ENCODE results near the gene ZNF319. TPM values are rescaled to one million over a fixed set of nuclear protein-coding genes. Genes with fewer than 3 reads are reported as not detected.

ZNF319 gene
- total RNA-seq, 1 donor from 2014 or later = 14.2 TPM

DNA sequence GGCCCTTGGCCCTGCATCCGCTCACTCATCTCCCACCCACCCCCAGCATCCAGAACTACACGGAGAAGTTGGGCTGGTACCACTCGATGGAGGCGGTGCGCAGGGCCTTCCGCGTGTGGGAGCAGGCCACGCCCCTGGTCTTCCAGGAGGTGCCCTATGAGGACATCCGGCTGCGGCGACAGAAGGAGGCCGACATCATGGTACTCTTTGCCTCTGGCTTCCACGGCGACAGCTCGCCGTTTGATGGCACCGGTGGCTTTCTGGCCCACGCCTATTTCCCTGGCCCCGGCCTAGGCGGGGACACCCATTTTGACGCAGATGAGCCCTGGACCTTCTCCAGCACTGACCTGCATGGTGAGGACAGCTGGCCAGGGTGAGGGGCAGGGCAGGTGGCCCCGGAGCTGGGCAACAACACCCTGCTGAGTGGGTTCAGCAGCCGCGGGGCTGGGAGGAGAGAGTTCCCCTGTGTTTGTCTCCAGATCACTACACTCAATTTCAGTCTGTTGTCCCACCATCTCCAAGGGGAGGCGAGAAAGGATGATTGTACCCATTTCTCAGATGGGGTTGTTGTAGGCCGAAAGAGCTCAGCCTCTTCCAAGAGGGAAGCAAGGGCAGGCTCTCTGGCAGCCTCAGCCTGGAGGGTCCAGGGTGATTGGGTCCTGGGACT, 39.5 kb upstream of the ZNF319 start:
- no peak for DNase-seq (ENCODE audit: extremely low spot score, unreplicated experiment)
- Mint-ChIP-seq H3K27me3 (no peaks in the 10 kb centered on the region), H3K4me1 (ENCODE audit: unreplicated experiment) (no peaks in the 10 kb centered on the region), H3K27ac (no peak overlapping the region), H3K9me3 (no peaks in the 10 kb centered on the region), H3K4me3 (no peak overlapping the region), H3K36me3 (peaks cover 3% of the 10 kb centered on the region)
- TF ChIP-seq, protein P1, sequence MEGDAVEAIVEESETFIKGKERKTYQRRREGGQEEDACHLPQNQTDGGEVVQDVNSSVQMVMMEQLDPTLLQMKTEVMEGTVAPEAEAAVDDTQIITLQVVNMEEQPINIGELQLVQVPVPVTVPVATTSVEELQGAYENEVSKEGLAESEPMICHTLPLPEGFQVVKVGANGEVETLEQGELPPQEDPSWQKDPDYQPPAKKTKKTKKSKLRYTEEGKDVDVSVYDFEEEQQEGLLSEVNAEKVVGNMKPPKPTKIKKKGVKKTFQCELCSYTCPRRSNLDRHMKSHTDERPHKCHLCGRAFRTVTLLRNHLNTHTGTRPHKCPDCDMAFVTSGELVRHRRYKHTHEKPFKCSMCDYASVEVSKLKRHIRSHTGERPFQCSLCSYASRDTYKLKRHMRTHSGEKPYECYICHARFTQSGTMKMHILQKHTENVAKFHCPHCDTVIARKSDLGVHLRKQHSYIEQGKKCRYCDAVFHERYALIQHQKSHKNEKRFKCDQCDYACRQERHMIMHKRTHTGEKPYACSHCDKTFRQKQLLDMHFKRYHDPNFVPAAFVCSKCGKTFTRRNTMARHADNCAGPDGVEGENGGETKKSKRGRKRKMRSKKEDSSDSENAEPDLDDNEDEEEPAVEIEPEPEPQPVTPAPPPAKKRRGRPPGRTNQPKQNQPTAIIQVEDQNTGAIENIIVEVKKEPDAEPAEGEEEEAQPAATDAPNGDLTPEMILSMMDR (conservative IDR thresholded peaks at IDR 0.05) = no peak

DNA sequence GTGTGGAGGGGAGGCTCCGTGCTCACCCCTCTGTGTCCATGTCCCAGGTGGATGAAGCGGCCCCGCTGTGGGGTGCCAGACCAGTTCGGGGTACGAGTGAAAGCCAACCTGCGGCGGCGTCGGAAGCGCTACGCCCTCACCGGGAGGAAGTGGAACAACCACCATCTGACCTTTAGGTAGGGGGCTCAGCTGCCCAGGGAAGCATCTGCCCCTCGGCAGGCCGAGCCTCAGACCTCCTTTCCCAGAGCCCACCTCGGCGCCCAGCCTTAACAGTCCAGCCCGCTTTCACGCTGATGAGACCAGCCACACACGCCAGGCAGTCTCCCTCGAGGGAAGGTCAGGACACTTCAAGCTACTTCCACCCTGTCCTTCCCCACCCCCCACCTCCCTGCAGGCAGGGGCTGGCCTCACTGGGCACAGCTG, 37.8 kb upstream of the ZNF319 start:
- no peak for DNase-seq (ENCODE audit: extremely low spot score, unreplicated experiment)
- TF ChIP-seq, protein P1 (conservative IDR thresholded peaks at IDR 0.05) = no peak
- no peaks in the 10 kb centered on the region for H3K9me3 Mint-ChIP-seq
- peaks cover 3% of the 10 kb centered on the region for H3K36me3 Mint-ChIP-seq
- H3K4me3 Mint-ChIP-seq = no peak overlapping the region
- no peaks in the 10 kb centered on the region for H3K27me3 Mint-ChIP-seq
- peaks cover 2% of the 10 kb centered on the region for H3K4me1 Mint-ChIP-seq (ENCODE audit: unreplicated experiment)
- no peak overlapping the region for H3K27ac Mint-ChIP-seq

DNA sequence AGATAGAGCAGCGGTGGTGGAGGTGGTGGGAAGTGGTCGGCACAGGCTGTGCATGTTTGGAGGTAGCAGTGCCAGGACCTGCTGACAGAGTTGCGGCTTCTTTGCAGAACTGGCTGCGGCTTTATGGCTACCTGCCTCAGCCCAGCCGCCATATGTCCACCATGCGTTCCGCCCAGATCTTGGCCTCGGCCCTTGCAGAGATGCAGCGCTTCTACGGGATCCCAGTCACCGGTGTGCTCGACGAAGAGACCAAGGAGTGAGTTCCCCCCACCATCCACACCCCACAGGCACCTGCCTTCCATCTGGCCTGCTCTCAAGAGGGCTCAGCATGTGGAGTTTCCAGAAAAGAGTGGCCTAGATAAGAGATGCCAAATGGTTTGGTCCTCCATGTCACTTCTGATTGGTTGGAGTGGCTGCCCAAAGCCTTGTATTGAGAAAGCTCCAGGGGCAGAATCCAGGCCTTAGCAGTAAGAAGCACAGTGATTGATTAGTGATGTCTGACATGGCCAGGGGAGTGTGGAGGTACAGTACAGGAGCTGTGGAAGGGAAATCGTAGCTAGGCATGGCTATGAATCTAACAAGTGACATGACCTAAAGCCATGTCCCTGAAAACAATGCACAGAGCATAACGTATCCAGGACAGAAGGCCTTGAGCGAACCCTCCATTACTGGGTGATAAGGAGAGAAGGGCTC, 37.0 kb upstream of the ZNF319 start:
- peaks cover 3% of the 10 kb centered on the region for H3K36me3 Mint-ChIP-seq
- H3K27ac Mint-ChIP-seq = no peak overlapping the region
- H3K27me3 Mint-ChIP-seq = no peaks in the 10 kb centered on the region
- no peaks in the 10 kb centered on the region for H3K9me3 Mint-ChIP-seq
- no peak for DNase-seq (ENCODE audit: extremely low spot score, unreplicated experiment)
- TF ChIP-seq, protein P1 (conservative IDR thresholded peaks at IDR 0.05) = no peak
- peaks cover 4% of the 10 kb centered on the region for H3K4me1 Mint-ChIP-seq (ENCODE audit: unreplicated experiment)
- no peak overlapping the region for H3K4me3 Mint-ChIP-seq

DNA sequence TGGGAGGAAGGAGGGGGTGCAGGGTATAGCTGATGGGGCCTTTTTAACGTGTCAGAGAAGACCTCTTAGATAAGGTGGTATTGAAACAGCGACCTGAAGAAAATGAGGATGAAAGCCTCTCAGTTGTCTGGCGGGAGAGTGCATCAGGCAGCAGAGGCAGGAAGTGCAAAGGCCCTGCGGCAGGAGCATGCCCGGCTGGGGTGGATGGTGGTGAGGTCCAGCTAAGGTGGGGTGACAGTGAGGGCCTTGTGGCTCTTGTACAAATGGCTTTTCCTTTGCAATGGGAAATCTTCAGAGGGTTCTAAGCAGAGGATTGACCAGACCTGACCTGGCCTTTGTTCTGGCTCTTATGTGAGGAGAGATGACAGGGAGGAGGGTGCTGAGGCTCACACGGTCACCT, 36.5 kb upstream of the ZNF319 start:
- Mint-ChIP-seq H3K4me1 (ENCODE audit: unreplicated experiment) (peaks cover 7% of the 10 kb centered on the region), H3K36me3 (peaks cover 3% of the 10 kb centered on the region), H3K4me3 (no peak overlapping the region), H3K9me3 (no peaks in the 10 kb centered on the region), H3K27ac (no peak overlapping the region), H3K27me3 (no peaks in the 10 kb centered on the region)
- no peak for DNase-seq (ENCODE audit: extremely low spot score, unreplicated experiment)
- TF ChIP-seq, protein P1 (conservative IDR thresholded peaks at IDR 0.05) = no peak

DNA sequence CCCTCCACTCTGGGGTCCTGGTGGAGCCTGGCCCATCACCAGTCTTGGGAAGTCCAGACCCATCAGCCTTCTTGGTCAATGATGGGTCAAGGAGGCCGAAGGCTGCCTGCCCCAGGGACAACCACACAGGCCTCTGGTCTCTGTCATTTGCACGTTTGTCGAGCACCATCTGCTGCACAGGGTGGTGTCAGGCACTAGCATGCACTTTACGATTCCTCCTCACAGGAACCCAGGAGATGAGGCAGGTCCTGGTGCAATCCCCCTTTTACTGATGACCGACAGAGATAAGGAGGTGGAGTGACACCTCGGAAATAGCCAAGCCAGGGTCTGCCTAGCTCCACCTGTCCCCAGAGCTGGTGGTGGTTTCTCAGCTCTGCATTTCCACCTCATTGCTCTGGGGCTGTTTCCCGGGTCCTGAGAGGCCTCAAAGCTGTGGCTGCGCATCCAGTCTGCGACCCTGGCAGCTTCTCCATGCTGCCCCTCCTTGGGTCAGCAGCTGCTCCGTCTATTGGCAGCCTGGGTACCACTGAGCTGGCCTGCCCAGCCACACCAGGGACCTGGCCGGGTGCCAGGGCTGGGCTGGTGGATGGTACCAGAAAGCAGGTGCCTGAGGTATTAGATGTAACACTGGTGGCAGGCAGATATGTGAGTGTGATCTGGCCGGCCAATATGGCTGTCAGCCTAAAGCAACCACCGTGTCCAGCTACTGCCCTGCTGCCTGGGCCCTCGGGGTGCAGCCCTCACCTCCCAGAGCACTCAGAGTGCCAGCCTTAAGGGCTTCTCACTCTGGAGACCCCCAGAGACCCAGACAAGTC, 35.1 kb upstream of the ZNF319 start:
- TF ChIP-seq, protein P1 (conservative IDR thresholded peaks at IDR 0.05) = no peak
- no peak for DNase-seq (ENCODE audit: extremely low spot score, unreplicated experiment)
- H3K9me3 Mint-ChIP-seq = no peaks in the 10 kb centered on the region
- peaks cover 7% of the 10 kb centered on the region for H3K4me1 Mint-ChIP-seq (ENCODE audit: unreplicated experiment)
- H3K4me3 Mint-ChIP-seq = no peak overlapping the region
- H3K27ac Mint-ChIP-seq = no peak overlapping the region
- H3K27me3 Mint-ChIP-seq = no peaks in the 10 kb centered on the region
- peaks cover 3% of the 10 kb centered on the region for H3K36me3 Mint-ChIP-seq
